ENCODE data around the gene CA10. TPM values are rescaled to one million over a fixed set of nuclear protein-coding genes. Genes with fewer than 3 reads are reported as not detected.

Gene CA10
- total RNA-seq, 1 experiment from 2014 or later, result 0.31 TPM

- DNase-seq, result no peak
- Histone ChIP-seq H3K4me3 (ENCODE audit: insufficient read depth, low read depth, low read length) (no peak overlapping the region), H3K36me3 (replicated peaks; ENCODE audit: control insufficient read depth, insufficient read depth, low read length) (no peaks in the 10 kb centered on the region), H3K27me3 (ENCODE audit: control insufficient read depth, insufficient read depth, low read length) (no peaks in the 10 kb centered on the region)
Measured at GRCh38 chr17:51736356-51736755, 422.2 kb downstream of the CA10 start.

- H3K27me3 ChIP-seq (ENCODE audit: control insufficient read depth, insufficient read depth, low read length), result no peaks in the 10 kb centered on the region
- no peaks in the 10 kb centered on the region for H3K36me3 ChIP-seq (replicated peaks; ENCODE audit: control insufficient read depth, insufficient read depth, low read length)
- DNase-seq, result no peak
- no peak overlapping the region for H3K4me3 ChIP-seq (ENCODE audit: insufficient read depth, low read depth, low read length)
Measured at GRCh38 chr17:51734976-51735375, 423.5 kb downstream of the CA10 start.

DNA sequence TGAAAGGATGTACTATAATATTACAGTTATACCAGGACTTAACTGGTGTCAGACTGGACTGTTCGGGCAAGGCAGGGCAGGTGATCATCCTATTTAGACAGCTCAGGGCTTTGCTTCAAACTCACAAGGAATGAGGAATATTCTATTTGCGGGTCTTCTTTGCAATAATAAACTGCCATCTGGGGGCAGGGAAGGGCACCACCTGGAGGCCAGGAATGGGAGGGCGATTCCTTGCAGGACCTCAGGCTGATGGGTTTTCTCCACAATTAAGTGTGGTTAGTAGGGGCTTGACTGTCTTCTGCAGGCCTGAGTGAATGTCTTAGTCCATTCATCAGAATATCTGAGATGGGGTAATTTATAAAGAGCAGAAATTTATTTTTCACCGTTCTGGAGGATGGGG, 424.1 kb downstream of the CA10 start:
- DNase-seq, result peak; percentile 14

GRCh38 chr17:51733166-51733565, 425.3 kb downstream of the CA10 start:
- no peak overlapping the region for H3K4me3 ChIP-seq (ENCODE audit: insufficient read depth, low read depth, low read length)
- DNase-seq, result no peak
- no peaks in the 10 kb centered on the region for H3K36me3 ChIP-seq (replicated peaks; ENCODE audit: control insufficient read depth, insufficient read depth, low read length)
- H3K27me3 ChIP-seq (ENCODE audit: control insufficient read depth, insufficient read depth, low read length), result no peaks in the 10 kb centered on the region

More for the DNA sequence above, 424.1 kb downstream of the CA10 start:
- no peaks in the 10 kb centered on the region for H3K36me3 ChIP-seq (replicated peaks; ENCODE audit: control insufficient read depth, insufficient read depth, low read length)
- H3K4me3 ChIP-seq (ENCODE audit: insufficient read depth, low read depth, low read length), result no peak overlapping the region
- no peaks in the 10 kb centered on the region for H3K27me3 ChIP-seq (ENCODE audit: control insufficient read depth, insufficient read depth, low read length)

DNA sequence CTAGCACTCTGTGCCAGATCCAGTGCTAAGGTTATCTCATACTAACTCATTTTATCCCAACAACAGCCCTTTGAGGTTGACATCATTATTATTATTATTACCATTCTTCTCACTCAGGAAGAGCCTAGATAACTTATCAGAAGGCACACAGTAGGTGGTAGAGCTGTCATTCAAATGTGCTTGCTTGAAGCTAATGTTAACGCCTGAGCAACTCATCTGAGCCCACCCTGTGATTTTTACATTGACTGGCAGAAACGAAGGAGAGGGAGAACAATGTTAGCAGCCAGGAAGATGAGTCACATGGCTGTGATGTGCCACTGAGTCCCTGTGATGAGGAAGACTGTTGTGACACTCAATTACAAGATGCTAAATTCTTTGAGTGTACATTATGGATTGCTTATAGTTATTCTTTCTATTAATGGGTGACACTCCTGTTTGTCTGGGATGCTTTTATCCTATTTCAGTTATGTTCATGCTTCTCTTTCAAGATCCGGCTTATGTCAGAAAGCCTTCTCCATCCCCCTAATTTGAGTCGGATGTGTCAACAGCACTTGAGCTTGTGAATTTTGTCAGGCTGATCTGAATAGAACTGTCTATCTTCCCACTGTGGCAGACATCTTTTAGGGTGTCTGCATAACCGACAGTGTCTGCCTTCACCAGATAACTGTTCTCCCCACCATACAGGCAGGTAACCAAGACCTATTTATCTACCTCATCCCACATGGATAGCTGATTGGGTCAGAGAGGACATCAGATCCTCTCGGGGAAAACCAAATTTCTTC, 426.4 kb downstream of the CA10 start:
- Histone ChIP-seq H3K36me3 (replicated peaks; ENCODE audit: control insufficient read depth, insufficient read depth, low read length) (no peaks in the 10 kb centered on the region), H3K4me3 (ENCODE audit: insufficient read depth, low read depth, low read length) (no peak overlapping the region), H3K27me3 (ENCODE audit: control insufficient read depth, insufficient read depth, low read length) (no peaks in the 10 kb centered on the region)
- no peak for DNase-seq

- Histone ChIP-seq H3K4me3 (ENCODE audit: insufficient read depth, low read depth, low read length) (no peak overlapping the region), H3K27me3 (ENCODE audit: control insufficient read depth, insufficient read depth, low read length) (no peaks in the 10 kb centered on the region), H3K36me3 (replicated peaks; ENCODE audit: control insufficient read depth, insufficient read depth, low read length) (no peaks in the 10 kb centered on the region)
- no peak for DNase-seq
Measured at GRCh38 chr17:51730303-51731050, 428.0 kb downstream of the CA10 start.

DNA sequence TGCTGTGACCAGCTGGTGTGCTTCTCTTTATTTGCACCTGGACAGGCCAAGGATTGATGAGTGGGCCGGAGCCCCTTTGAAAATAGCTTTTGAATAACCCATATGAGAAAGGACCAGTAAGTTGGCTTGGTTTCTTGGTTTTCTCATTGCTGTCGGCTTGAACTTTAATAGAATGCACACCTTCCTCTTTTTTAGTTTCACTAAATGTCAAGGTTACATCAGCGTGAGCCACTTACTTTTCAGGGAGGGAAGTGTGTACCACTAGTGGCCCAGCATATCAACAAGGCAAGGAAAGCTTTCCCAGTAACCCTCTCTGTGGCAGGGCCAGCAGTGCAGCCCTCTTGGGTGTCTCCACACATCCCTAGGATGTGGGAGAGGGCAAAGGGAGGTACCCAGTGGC, 433.3 kb downstream of the CA10 start:
- Histone ChIP-seq H3K27me3 (ENCODE audit: control insufficient read depth, insufficient read depth, low read length) (no peaks in the 10 kb centered on the region; the same call in 1 of the 2 replicates), H3K36me3 (replicated peaks; ENCODE audit: control insufficient read depth, insufficient read depth, low read length) (no peaks in the 10 kb centered on the region), H3K4me3 (ENCODE audit: insufficient read depth, low read depth, low read length) (no peak overlapping the region)
- DNase-seq, result no peak

- Histone ChIP-seq H3K4me3 (ENCODE audit: insufficient read depth, low read depth, low read length) (no peak overlapping the region), H3K27me3 (ENCODE audit: control insufficient read depth, insufficient read depth, low read length) (no peaks in the 10 kb centered on the region; the same call in 1 of the 2 replicates)
- no peak for DNase-seq
Measured at GRCh38 chr17:51724043-51724580, 434.4 kb downstream of the CA10 start.

DNA sequence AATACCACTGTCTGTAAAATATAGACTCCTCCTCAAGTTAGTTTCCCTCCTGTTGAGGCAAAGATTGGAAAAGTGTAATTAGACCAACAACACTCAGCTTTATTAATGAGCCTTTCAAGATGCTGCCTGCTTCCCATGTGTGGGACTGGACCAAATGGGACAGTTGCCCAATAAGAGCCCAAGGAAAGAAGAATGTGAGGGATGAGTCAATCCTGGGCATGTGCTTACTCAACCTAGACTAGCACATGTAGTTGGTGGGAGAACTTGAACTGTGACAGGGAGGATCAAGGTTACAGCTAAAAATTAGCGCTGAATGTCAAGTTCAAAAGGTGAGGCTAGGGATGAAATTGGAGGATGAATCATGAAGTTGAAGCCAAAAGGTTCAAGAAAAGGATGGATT, 435.5 kb downstream of the CA10 start:
- no peak overlapping the region for H3K4me3 ChIP-seq (ENCODE audit: insufficient read depth, low read depth, low read length)
- no peaks in the 10 kb centered on the region for H3K36me3 ChIP-seq (replicated peaks; ENCODE audit: control insufficient read depth, insufficient read depth, low read length)
- H3K27me3 ChIP-seq (ENCODE audit: control insufficient read depth, insufficient read depth, low read length), result no peaks in the 10 kb centered on the region; the same call in 1 of the 2 replicates
- no peak for DNase-seq

More at GRCh38 chr17:51724043-51724580, 434.4 kb downstream of the CA10 start:
- H3K36me3 ChIP-seq (replicated peaks; ENCODE audit: control insufficient read depth, insufficient read depth, low read length), result no peaks in the 10 kb centered on the region

GRCh38 chr17:51721730-51722129, 436.8 kb downstream of the CA10 start:
- no peak overlapping the region for H3K4me3 ChIP-seq (ENCODE audit: insufficient read depth, low read depth, low read length)
- no peaks in the 10 kb centered on the region for H3K36me3 ChIP-seq (replicated peaks; ENCODE audit: control insufficient read depth, insufficient read depth, low read length)
- no peaks in the 10 kb centered on the region; the same call in 1 of the 2 replicates for H3K27me3 ChIP-seq (ENCODE audit: control insufficient read depth, insufficient read depth, low read length)
- no peak for DNase-seq

DNA sequence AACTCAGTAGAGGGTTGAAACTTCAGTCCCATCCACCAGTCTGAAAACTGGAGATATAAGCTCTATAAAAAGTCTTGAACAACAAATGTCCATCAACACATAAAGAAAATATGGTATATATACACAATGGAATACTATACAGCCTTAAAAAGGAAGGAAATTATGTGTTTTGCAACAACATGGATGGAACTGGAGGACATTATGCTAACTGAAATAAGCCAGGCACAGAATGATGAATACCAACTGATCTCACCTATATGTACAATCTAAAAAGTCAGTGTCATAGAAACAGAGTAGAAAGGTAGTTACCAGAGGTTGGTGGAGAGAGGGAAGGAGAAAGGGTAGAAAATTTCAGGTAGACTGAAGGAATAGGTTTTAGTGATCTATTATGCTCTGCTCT, 438.1 kb downstream of the CA10 start:
- no peak for DNase-seq
- no peaks in the 10 kb centered on the region; the same call in 1 of the 2 replicates for H3K27me3 ChIP-seq (ENCODE audit: control insufficient read depth, insufficient read depth, low read length)
- H3K4me3 ChIP-seq (ENCODE audit: insufficient read depth, low read depth, low read length), result no peak overlapping the region
- H3K36me3 ChIP-seq (replicated peaks; ENCODE audit: control insufficient read depth, insufficient read depth, low read length), result no peaks in the 10 kb centered on the region

DNA sequence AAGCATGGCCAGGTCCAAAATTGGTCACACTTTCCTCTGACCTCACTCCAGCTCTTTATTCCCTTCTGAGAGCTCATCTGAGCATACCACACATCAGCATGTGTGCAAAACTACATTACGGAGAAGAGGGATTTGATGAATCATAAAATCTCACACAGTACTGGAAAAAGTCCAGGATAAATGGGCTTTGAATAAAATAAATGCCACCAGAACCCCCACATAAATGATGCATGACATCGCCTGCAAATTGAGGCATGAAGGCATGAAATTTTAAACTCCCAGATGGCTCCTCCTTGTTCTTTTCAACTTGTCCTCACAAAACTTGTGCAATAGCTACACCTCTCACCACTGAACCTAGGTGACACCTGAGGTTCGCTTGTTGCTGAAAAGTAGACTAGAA, 439.5 kb downstream of the CA10 start:
- no peak for DNase-seq

GRCh38 chr17:51711581-51711980, 446.9 kb downstream of the CA10 start:
- H3K27me3 ChIP-seq (ENCODE audit: control insufficient read depth, insufficient read depth, low read length), result no peaks in the 10 kb centered on the region
- H3K36me3 ChIP-seq (replicated peaks; ENCODE audit: control insufficient read depth, insufficient read depth, low read length), result no peaks in the 10 kb centered on the region
- DNase-seq, result peak; percentile 7
- H3K4me3 ChIP-seq (ENCODE audit: insufficient read depth, low read depth, low read length), result no peak overlapping the region

More for the DNA sequence above, 439.5 kb downstream of the CA10 start:
- Histone ChIP-seq H3K27me3 (ENCODE audit: control insufficient read depth, insufficient read depth, low read length) (no peaks in the 10 kb centered on the region), H3K4me3 (ENCODE audit: insufficient read depth, low read depth, low read length) (no peak overlapping the region), H3K36me3 (replicated peaks; ENCODE audit: control insufficient read depth, insufficient read depth, low read length) (no peaks in the 10 kb centered on the region)

- DNase-seq, result no peak
- H3K4me3 ChIP-seq (ENCODE audit: insufficient read depth, low read depth, low read length), result no peak overlapping the region
- H3K36me3 ChIP-seq (replicated peaks; ENCODE audit: control insufficient read depth, insufficient read depth, low read length), result no peaks in the 10 kb centered on the region
- no peaks in the 10 kb centered on the region for H3K27me3 ChIP-seq (ENCODE audit: control insufficient read depth, insufficient read depth, low read length)
Measured at GRCh38 chr17:51710634-51710979, 447.9 kb downstream of the CA10 start.
